ENCODE results near the gene NRG2.

DNA sequence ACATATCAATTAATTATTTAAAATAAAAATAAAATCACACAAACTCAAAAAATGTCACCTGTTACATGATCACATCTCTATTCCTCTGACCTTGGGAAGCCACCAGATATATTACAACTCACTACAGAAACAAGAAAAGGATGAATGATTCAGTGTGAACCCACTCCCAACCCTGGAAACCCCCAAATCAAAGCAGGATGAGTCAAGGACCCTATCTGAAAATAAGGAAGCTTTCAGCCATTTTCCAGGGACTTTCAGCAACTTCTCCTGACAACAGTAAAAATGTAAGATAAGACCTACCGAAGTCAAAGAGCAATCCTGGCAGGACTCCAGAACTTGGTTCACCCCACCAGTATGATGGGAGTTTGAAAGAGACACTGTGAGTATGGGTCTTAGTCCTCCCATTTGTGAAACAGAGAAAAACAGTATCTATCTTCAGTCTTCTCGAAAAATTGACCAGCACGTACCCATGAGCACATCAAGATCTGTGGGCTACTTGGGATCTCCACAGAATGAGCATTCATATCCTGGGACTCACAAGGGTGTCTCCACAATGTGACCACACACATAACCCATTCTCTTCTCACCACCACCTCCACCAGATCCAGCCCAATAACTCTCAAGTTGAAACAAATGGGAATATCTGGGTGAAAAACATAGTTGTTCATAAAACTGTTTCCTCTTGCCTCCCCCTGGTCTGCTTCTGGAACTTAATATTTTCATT, 9.9 kb downstream of the NRG2 start:
- TF ChIP-seq BRCA1 (IDR thresholded peaks at IDR 0.05; ENCODE audit: low read depth, low read length) (no peak), POLR2A (IDR thresholded peaks at IDR 0.05; ENCODE audit: control extremely low read depth in 1 of 2, low read depth in 2 of 2, low read length in 2 of 2) (no peak)
- TF ChIP-seq, protein P1, sequence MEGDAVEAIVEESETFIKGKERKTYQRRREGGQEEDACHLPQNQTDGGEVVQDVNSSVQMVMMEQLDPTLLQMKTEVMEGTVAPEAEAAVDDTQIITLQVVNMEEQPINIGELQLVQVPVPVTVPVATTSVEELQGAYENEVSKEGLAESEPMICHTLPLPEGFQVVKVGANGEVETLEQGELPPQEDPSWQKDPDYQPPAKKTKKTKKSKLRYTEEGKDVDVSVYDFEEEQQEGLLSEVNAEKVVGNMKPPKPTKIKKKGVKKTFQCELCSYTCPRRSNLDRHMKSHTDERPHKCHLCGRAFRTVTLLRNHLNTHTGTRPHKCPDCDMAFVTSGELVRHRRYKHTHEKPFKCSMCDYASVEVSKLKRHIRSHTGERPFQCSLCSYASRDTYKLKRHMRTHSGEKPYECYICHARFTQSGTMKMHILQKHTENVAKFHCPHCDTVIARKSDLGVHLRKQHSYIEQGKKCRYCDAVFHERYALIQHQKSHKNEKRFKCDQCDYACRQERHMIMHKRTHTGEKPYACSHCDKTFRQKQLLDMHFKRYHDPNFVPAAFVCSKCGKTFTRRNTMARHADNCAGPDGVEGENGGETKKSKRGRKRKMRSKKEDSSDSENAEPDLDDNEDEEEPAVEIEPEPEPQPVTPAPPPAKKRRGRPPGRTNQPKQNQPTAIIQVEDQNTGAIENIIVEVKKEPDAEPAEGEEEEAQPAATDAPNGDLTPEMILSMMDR (IDR thresholded peaks at IDR 0.05; ENCODE audit: control extremely low read depth in 1 of 3, insufficient read depth in 1 of 3, low read depth in 1 of 3, low read length in 3 of 3) = no peak

Measured in H1 (cell line).